ENCODE measurements around the gene PIK3R5.
"Not testable (repeated sequence)": the region's sequence is repeated elsewhere in the genome, so short reads cannot be mapped to it uniquely, and the experiment has no call there.

PIK3R5 gene

DNA sequence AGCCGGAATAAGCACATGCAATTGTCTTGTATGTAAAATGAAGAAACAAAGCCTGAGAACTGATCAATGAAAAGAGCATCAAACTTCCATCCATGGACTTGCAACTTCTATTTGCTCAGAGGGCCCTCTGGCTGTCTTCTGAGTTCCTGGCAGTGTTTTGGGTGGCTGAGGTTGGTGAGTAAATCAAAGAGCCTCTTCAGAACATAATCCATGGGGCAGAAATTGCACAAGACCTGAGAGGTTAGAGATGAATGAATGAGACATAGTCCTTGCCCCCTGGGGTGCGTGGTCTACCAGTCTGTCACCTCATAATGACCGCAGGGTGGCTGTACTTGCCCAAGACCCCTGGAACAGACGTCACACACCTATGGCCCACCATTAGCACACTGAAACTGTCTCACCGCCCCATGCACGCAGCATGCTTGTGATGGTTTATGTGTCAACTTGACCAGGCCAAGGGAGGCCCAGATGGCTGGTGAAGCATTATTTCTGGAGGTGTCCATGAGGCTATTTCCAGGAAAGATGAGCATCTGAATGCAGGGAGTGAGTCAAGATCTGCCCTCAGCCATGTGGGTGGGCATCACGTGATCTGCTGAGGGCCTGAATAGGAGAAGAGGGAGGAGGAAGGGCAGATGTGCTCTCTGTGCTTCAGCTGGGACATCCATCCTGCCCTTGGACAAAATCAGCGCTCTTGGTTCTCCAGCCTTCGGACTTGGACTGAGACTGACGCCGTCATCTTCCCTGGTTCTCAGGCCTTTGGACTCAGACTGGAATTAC is 106.3 kb downstream of the PIK3R5 start:
- DNase-seq (ENCODE audit: low read depth), result no peak

DNA sequence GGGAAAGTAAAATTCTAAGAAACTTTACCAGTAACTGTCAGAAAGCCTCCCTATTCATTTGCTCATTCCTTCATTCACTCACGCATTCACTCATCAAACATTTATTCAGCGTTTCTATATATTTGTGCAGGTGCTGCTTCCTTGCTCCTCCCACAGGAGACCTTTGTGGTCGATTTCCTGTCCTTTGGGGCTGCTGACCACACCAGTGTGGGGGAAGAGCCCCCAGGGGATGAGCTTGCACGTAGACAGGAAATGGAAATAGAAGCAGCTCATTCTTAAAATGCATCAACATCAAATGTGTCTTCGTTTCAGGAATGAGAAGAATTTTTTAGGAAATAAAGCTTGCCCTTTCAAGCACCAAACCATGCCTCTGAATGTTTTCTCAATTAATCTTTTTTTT is 107.6 kb downstream of the PIK3R5 start:
- DNase-seq (ENCODE audit: low read depth), result no peak

- DNase-seq (ENCODE audit: low read depth), result no peak
These were observed 108.5 kb downstream of the PIK3R5 start for GRCh38 chr17:8856869-8857575.

- DNase-seq (ENCODE audit: low read depth), result not testable (repeated sequence)
These were observed 109.3 kb downstream of the PIK3R5 start for GRCh38 chr17:8856205-8856603.

GRCh38 chr17:8855477-8856204 is 109.9 kb downstream of the PIK3R5 start:
- no peak for DNase-seq (ENCODE audit: low read depth)

- no peak for DNase-seq (ENCODE audit: low read depth)
These were observed 113.9 kb downstream of the PIK3R5 start for GRCh38 chr17:8851600-8851999.

DNA sequence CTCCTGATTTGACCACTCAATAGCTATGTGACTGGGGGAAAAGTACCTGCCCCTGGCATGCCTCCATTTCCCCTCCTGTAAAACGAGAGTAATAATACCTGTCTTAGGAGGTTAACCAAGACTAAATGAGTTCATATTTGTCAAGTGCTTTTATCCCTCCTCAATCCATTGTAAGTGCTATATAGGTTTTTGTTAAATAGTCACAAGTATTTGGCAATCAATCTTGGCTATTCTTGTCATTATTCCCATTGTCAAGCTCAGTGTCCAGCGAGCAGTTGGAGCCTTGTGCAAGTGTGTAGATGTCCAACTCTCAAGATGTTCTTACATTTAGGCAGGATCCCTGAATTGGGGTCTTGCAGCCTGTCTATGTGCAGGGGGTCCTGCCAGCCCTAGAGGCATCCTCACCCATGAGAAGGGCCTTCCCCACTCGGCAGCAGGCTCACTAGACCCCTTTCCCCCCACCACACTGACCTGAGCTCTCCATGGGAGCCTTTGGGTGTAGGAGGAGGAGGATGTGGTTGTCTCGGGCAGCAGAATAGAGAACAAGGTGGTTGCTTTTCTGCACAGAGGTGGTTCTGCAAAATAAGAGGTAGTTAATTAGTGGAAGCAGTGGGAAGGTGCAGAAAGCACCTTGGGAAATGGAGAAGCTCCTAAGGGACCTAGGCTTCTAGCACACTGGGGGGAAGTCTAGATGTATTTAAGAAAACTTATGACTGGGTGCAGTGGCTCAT is 116.0 kb downstream of the PIK3R5 start:
- DNase-seq (ENCODE audit: low read depth), result no peak

- DNase-seq (ENCODE audit: low read depth), result no peak
These were observed 117.6 kb downstream of the PIK3R5 start for GRCh38 chr17:8847891-8848290.

DNA sequence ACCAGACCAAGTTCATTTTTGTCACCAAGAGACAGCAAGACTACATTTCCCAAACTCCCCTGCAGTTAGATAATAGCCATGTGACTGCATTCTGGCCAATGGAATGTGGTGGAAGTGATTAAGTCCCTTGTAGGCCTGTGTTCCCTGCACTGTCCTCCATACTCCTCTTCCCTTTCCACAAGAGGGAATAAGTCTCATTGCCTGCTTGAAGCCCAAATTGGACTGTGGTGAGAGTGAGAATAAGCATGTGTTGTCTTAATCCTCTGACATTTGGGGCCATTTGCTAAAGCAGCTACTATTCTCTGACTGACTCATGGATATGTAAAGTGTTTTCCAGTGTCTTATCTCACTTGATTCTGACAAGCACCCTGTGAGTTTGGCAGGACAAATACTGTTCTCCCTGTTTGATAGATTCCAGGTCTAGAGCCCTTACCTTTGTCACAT is 118.7 kb downstream of the PIK3R5 start:
- DNase-seq (ENCODE audit: low read depth), result no peak

DNA sequence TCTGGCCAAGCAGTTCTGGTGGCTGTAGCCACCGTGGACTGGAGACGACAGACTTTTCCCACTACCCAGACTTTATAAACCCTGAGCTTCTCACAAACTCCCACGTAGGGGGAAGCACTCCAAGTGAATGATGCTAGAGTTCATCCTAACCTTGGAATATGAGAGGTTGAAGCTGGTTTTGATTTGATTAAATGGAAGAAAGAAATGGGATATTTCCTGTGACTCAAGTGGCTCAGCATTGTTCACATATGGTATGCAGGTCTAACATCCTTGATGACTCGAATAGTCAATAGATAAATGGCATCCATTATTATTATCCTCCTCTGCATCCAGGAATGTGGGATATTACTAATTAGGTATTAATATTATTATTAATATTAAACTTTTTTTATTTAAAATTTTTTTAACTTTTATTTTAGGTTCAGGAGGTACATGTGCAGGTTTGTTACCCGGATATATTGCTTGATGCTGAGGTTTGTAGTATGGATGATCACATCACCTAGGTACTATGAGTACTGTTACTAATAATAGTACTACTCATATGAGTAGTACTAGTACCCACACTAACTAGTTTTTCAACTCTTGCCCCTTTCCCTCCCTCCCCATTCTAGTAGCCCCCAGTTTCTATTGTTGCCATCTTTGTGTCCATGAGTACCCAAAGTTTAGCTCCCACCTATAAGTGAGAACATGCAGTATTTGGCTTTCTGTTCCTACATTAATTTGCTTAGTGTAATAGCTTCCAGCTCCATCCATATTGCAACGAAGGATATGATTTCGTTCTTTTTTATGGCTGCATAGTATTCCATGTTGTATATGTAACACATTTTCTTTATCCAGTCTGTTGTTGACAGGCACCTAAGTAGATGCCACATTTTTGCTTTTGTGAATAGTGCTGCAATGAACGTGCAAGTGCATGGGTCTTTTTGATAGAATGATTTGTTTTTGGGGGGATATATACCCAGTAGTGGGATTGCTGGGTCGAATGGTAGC is 121.0 kb downstream of the PIK3R5 start:
- DNase-seq (ENCODE audit: low read depth), result no peak

DNA sequence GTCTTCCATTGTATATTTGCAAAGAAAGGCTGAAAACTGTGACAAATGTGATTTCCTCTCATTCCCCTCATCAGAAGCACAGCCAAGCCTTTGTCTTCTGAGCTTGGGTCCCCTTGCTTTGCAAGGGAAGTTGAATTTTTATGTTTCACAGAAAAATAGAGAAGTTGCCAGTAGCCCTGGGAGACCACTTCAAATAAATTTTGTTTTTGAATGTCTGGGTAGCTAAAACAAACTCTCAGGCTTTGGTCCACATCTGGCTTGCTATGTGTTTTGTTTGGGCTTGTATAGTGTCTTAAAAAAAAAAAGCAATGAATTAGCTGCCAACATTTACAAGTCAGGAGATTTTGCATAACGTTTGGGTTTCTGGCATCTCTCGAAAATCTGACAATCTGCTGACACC is 122.2 kb downstream of the PIK3R5 start:
- DNase-seq (ENCODE audit: low read depth), result no peak

DNA sequence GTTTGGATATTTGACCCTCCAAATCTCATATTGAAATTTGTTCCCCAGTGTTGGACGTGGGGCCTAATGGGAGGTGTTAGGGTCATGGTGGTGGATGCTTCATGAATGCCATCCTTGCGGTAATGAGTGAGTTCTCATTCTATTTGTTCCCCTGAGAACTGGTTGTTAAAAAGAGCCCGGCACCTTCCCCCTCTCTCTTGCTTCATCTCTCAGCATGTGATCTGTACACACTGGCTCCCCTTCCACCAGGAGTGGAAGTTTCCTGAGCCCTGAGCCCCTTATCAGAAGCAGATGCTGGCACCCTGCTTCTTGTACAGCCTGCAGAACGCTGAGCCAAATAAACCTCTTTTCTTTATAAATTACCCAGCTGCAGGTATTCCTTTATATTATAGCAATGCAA is 123.7 kb downstream of the PIK3R5 start:
- DNase-seq (ENCODE audit: low read depth), result no peak

GRCh38 chr17:8839410-8839935 is 126.0 kb downstream of the PIK3R5 start:
- no peak for DNase-seq (ENCODE audit: low read depth)

GRCh38 chr17:8838551-8839095 is 126.9 kb downstream of the PIK3R5 start:
- DNase-seq (ENCODE audit: low read depth), result no peak

DNA sequence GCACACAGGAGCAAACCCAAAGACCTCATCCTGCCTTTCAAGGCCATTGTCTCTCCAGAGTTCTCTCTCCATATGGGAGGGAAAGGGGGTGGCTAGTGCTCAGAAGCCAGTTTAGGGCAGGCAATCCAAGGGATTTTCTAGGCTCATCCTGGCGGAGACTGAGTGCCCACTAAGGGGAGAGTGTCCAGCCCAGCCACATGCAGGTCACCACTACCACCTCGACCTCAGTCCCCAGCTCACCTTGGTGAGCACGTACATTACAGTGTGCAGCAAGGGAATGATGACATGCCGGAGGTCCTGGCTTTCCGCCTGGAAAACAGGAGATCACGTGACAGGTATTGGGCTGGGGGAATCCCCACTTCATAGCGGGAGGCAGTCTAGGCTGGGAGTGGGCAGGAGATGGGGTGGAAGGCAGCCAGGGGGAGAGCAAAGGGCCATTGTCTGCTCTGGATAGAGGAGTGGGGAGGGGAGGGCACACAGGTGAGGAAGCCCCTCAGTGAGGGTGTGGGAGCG is 127.9 kb downstream of the PIK3R5 start:
- DNase-seq (ENCODE audit: low read depth), result no peak

DNA sequence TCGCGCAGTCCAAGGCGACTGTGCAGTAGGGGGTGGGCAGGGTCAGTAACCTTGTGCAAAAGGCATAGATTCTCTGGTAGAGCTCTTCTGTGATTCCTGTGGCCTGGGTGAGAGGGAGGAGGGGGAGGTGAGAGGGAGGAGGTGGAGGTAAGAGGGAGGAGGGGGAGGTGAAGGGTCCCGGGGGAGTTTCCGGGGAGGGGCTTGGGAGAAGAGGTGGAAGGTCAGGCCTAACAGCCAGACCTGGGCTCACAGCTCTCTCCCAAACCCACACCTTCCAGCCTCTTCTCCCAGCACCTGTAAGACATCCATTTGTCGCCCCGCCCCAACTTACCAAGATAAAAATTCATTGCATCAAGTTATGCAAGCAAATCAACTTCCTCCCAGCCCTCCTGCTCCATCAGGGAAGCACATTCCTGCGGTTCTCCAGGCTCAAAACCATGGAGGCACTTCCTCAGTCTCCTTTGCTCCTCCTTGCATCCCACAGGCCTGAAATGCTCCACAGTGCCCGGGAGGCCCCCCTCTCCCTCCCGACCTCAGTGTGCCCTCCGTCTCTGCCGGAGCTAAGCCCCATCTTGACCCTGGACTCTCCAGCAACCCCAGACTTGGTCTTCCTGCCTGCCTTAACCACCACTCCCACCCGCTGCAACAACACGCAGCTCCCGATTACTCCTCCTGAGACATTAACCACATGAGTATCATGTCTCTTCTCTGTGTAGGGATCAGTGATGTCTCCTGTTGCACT is 128.5 kb downstream of the PIK3R5 start:
- no peak for DNase-seq (ENCODE audit: low read depth)

- DNase-seq (ENCODE audit: low read depth), result no peak
These were observed 129.7 kb downstream of the PIK3R5 start for GRCh38 chr17:8835631-8836364.

DNA sequence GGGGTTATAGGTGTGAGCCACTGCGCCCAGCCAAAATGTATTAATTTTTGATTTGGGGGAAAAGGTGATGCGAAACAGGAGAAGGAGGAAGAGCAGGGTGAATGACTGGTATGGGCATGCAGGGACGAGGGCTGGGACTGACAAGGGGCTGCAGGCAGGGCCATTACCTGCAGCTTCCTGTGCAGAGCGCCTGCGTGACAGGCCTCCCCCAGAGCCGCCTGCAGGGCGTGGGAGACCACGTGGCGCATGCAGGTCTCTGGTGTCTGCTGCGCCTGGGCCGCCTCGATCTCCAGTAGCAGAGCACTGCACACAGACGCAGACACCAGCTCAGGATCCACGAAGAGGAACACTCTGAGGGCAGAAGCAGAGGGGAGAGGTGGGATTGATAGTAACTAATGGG is 130.4 kb downstream of the PIK3R5 start:
- DNase-seq (ENCODE audit: low read depth), result no peak
